H1 (cell line): Measurements from ENCODE around the gene TTLL5. TPM values are rescaled to one million over a fixed set of nuclear protein-coding genes. Genes with fewer than 3 reads are reported as not detected.

Source experiments
- CTCF ChIA-PET: fragments of 300-600 bp; sonication (Branson Sonifier 250); formaldehyde crosslinking; loops from one replicate; lab custom pipeline; 2021; ENCODE audit not compliant: partially characterized antibody; lab: Charles Lee
- POLR2A ChIA-PET: fragments of 300-600 bp; sonication (Branson Sonifier 250); formaldehyde crosslinking; loops from one replicate; lab custom pipeline; 2021; ENCODE audit warnings: inconsistent platforms; ENCODE audit not compliant: partially characterized antibody; lab: Charles Lee
- DNase-seq, 2 experiments: peaks; one replicate each; pipeline versions ENCODE4 v3.0.0 to v3.0.0-alpha.2; 2010 to 2022; ENCODE audit warnings: low spot score in 2 of 2, low read depth in 1 of 2, mixed read lengths in 1 of 2
- FAIRE-seq: peaks from 2 replicates; lab custom pipeline; 2011; peaks lifted over from hg19 to GRCh38; lab: Jason Lieb, UNC
- H2AFZ ChIP-seq: 2 replicates; pipeline ENCODE4 v1.8.1; 2012; ENCODE audit warnings: low read length, inconsistent platforms
- H2AK5ac ChIP-seq: 2 replicates; pipeline ENCODE4 v1.6.1; 2013; ENCODE audit warnings: low read depth, low read length
- H2BK120ac ChIP-seq: replicated peaks from 2 replicates; pipeline ENCODE3; 2013; ENCODE audit warnings: low read depth, low read length, inconsistent platforms
- H2BK12ac ChIP-seq: 2 replicates; pipeline ENCODE4 v1.6.1; 2013; ENCODE audit warnings: low read depth, low read length
- H2BK15ac ChIP-seq: 2 replicates; pipeline ENCODE4 v1.6.1; 2013; ENCODE audit warnings: low read length
- H2BK20ac ChIP-seq: 2 replicates; pipeline ENCODE4 v1.6.1; 2013; ENCODE audit warnings: low read length
- H2BK5ac ChIP-seq: 2 replicates; pipeline ENCODE4 v1.6.1; 2013; ENCODE audit warnings: low read depth, low read length
- H3K14ac ChIP-seq: 2 replicates; pipeline ENCODE4 v1.6.1; 2013; ENCODE audit warnings: inconsistent platforms; ENCODE audit not compliant: insufficient read length
- H3K18ac ChIP-seq: 2 replicates; pipeline ENCODE4 v1.6.1; 2013; ENCODE audit warnings: low read length; ENCODE audit errors: extremely low read depth
- H3K23ac ChIP-seq: 2 replicates; pipeline ENCODE4 v1.6.1; 2013; ENCODE audit warnings: inconsistent platforms; ENCODE audit not compliant: insufficient read length
- H3K23me2 ChIP-seq: 2 replicates; pipeline ENCODE4 v1.6.1; 2013; ENCODE audit warnings: low read depth, low read length
- H3K27ac ChIP-seq: 2 replicates; pipeline ENCODE4 v1.6.1; 2011; ENCODE audit warnings: low read depth, low read length, inconsistent platforms
- H3K27me3 ChIP-seq, 4 experiments: replicated peaks in 1 of 4; 1 replicate in 1 of 4; 2 replicates in 3 of 4; pipeline versions ENCODE4 v1.6.1 to v1.8.1; 2011 to 2013; ENCODE audit warnings: low read length in 3 of 4, mild to moderate bottlenecking in 3 of 4, inconsistent platforms in 2 of 4, mixed read lengths in 2 of 4, moderate library complexity in 1 of 4; ENCODE audit not compliant: control insufficient read depth in 3 of 4, insufficient read depth in 3 of 4; ENCODE audit errors: extremely low read depth in 1 of 4
- H3K36me3 ChIP-seq, 4 experiments: 2 replicates each; pipeline versions ENCODE4 v1.6.1 to v1.8.1; 2011 to 2013; ENCODE audit warnings: mild to moderate bottlenecking in 4 of 4, low read length in 3 of 4, moderate library complexity in 2 of 4, control low read depth in 1 of 4, inconsistent platforms in 1 of 4; ENCODE audit not compliant: insufficient read depth in 4 of 4, control insufficient read depth in 2 of 4
- H3K4ac ChIP-seq: replicated peaks from 2 replicates; pipeline ENCODE3; 2013; ENCODE audit warnings: low read length, low read depth, mixed read lengths, inconsistent platforms; ENCODE audit not compliant: insufficient read length
- H3K4me1 ChIP-seq, 4 experiments: replicated peaks in 1 of 4; 1 replicate in 1 of 4; 2 replicates in 3 of 4; pipeline versions ENCODE4 v1.6.1 to v1.8.1; 2011 to 2013; ENCODE audit warnings: low read length in 3 of 4, inconsistent platforms in 2 of 4, mixed read lengths in 1 of 4; ENCODE audit not compliant: insufficient read depth in 4 of 4, control insufficient read depth in 3 of 4
- H3K4me2 ChIP-seq, 2 experiments: 2 replicates each; pipeline versions ENCODE4 v1.6.1 to v1.8.1; 2011 to 2013; ENCODE audit warnings: low read depth in 2 of 2, low read length in 2 of 2, control low read depth in 1 of 2, inconsistent platforms in 1 of 2, mild to moderate bottlenecking in 1 of 2; ENCODE audit not compliant: insufficient read depth in 1 of 2
- H3K4me3 ChIP-seq, 4 experiments: fragments of 200-600, 300-600 bp in 1 of 4; sonication (generic), shearing (Covaris generic), sonication (Bioruptor Twin) in 1 of 4; 2 replicates each; pipeline versions ENCODE4 v1.5.1 to v1.8.1; 2011 to 2016; ENCODE audit warnings: low read length in 4 of 4, low read depth in 3 of 4, control low read depth in 2 of 4, inconsistent platforms in 2 of 4, mild to moderate bottlenecking in 2 of 4, mixed read lengths in 1 of 4, moderate library complexity in 1 of 4; ENCODE audit not compliant: insufficient read depth in 2 of 4; ENCODE audit errors: extremely low read depth in 1 of 4
- H3K56ac ChIP-seq: replicated peaks from 2 replicates; pipeline ENCODE3; 2013; ENCODE audit warnings: low read depth, mild to moderate bottlenecking, mixed read lengths, low read length, inconsistent platforms; ENCODE audit not compliant: insufficient read length
- H3K79me1 ChIP-seq: 2 replicates; pipeline ENCODE4 v1.6.1; 2013; ENCODE audit warnings: low read depth, low read length, control low read depth
- H3K79me2 ChIP-seq, 2 experiments: 2 replicates each; pipeline versions ENCODE4 v1.6.1 to v1.8.1; 2012 to 2013; ENCODE audit warnings: low read length in 2 of 2, mild to moderate bottlenecking in 2 of 2, inconsistent platforms in 1 of 2; ENCODE audit not compliant: insufficient read depth in 2 of 2, control insufficient read depth in 1 of 2
- H3K9ac ChIP-seq, 4 experiments: replicated peaks in 1 of 4; 1 replicate in 1 of 4; 2 replicates in 3 of 4; pipeline versions ENCODE4 v1.6.1 to v1.8.1; 2011 to 2013; ENCODE audit warnings: low read depth in 3 of 4, low read length in 3 of 4, control low read depth in 2 of 4, mild to moderate bottlenecking in 2 of 4, moderate library complexity in 2 of 4, inconsistent platforms in 1 of 4; ENCODE audit errors: extremely low read depth in 1 of 4
- H3K9me3 ChIP-seq, 2 experiments: 2 replicates each; pipeline versions ENCODE4 v1.6.1 to v1.8.1; 2012 to 2013; ENCODE audit warnings: mild to moderate bottlenecking in 2 of 2, moderate library complexity in 2 of 2, control low read depth in 1 of 2, inconsistent platforms in 1 of 2, low read depth in 1 of 2, low read length in 1 of 2, mixed read lengths in 1 of 2; ENCODE audit not compliant: insufficient read depth in 2 of 2
- H4K20me1 ChIP-seq, 2 experiments: replicated peaks in 1 of 2; 2 replicates each; pipeline versions ENCODE3 to v1.8.1; 2011 to 2013; ENCODE audit warnings: inconsistent platforms in 2 of 2, low read length in 2 of 2, mild to moderate bottlenecking in 1 of 2; ENCODE audit not compliant: insufficient read depth in 2 of 2, control insufficient read depth in 1 of 2
- H4K5ac ChIP-seq: 2 replicates; pipeline ENCODE4 v1.6.1; 2013; ENCODE audit warnings: low read length, low read depth, mixed read lengths, inconsistent platforms; ENCODE audit not compliant: insufficient read length
- H4K8ac ChIP-seq: 2 replicates; pipeline ENCODE4 v1.8.0; 2013; ENCODE audit warnings: mild to moderate bottlenecking, moderate library complexity, low read length, inconsistent platforms; ENCODE audit not compliant: insufficient read depth; ENCODE audit errors: extremely low read depth
- H4K91ac ChIP-seq: replicated peaks from 2 replicates; pipeline ENCODE3; 2013; ENCODE audit warnings: low read length, mixed read lengths, inconsistent platforms; ENCODE audit not compliant: insufficient read length
- BCL11A ChIP-seq, 2 experiments: IDR thresholded peaks; one replicate each; pipeline ENCODE4 v1.6.1; 2011; ENCODE audit warnings: low read depth in 2 of 2, low read length in 2 of 2, mild to moderate bottlenecking in 2 of 2
- BRCA1 ChIP-seq: IDR thresholded peaks from 2 replicates; pipeline ENCODE4 v1.6.1; 2012; ENCODE audit warnings: low read depth, low read length, improper control_type of control experiment
- CTBP2 ChIP-seq: IDR thresholded peaks from 2 replicates; pipeline ENCODE4 v1.7.0; 2011; ENCODE audit warnings: borderline replicate concordance, mild to moderate bottlenecking, moderate library complexity, mixed read lengths, low read length; ENCODE audit not compliant: insufficient read depth, insufficient read length
- EGR1 ChIP-seq: IDR thresholded peaks from 2 replicates; pipeline ENCODE4 v1.6.1; 2011; ENCODE audit warnings: low read depth, low read length, borderline replicate concordance
- JUND ChIP-seq: IDR thresholded peaks from 2 replicates; pipeline ENCODE4 v1.6.1; 2011; ENCODE audit warnings: mild to moderate bottlenecking, improper control_type of control experiment, low read length
- KDM1A ChIP-seq: fragments of 200-600, 300-600 bp; sonication (generic); IDR thresholded peaks from 2 replicates; pipeline ENCODE4 v1.7.1; 2016; ENCODE audit warnings: mild to moderate bottlenecking, low read length, borderline replicate concordance
- KDM4A ChIP-seq: IDR thresholded peaks from one replicate; pipeline ENCODE4 v1.7.1; 2012; ENCODE audit warnings: low read depth, mild to moderate bottlenecking, moderate library complexity, low read length, inconsistent platforms; ENCODE audit not compliant: severe bottlenecking
- NRF1 ChIP-seq: IDR thresholded peaks from 2 replicates; pipeline ENCODE4 v1.6.1; 2011; ENCODE audit warnings: mild to moderate bottlenecking, low read depth, low read length, improper control_type of control experiment
- RAD21 ChIP-seq, 2 experiments: IDR thresholded peaks in 1 of 2; conservative IDR thresholded peaks in 1 of 2; 2 replicates each; pipeline ENCODE4 v1.6.1; 2011; ENCODE audit warnings: low read depth in 2 of 2, low read length in 2 of 2, improper control_type of control experiment in 1 of 2, inconsistent platforms in 1 of 2, mild to moderate bottlenecking in 1 of 2, moderate library complexity in 1 of 2
- RBBP5 ChIP-seq: IDR thresholded peaks from 2 replicates; pipeline ENCODE4 v1.7.1; 2012; ENCODE audit warnings: low read depth, mild to moderate bottlenecking, inconsistent platforms, low read length, moderate library complexity, borderline replicate concordance
- SIRT6 ChIP-seq: IDR thresholded peaks from one replicate; pipeline ENCODE4 v1.7.1; 2012; ENCODE audit warnings: low read length, inconsistent platforms
- SP2 ChIP-seq: IDR thresholded peaks from 2 replicates; pipeline ENCODE4 v1.6.1; 2012; ENCODE audit warnings: mild to moderate bottlenecking, low read length, inconsistent platforms
- SUZ12 ChIP-seq: fragments of 200-600 bp; sonication (generic); IDR thresholded peaks from 2 replicates; pipeline ENCODE4 v1.6.1; 2012; ENCODE audit warnings: mild to moderate bottlenecking, inconsistent platforms, low read length, moderate library complexity, mixed read lengths
- TBP ChIP-seq: IDR thresholded peaks from 2 replicates; pipeline ENCODE4 v1.6.1; 2011; ENCODE audit warnings: low read depth, low read length, improper control_type of control experiment
- TCF12 ChIP-seq: IDR thresholded peaks from 2 replicates; pipeline ENCODE4 v1.6.1; 2011; ENCODE audit warnings: low read depth, mild to moderate bottlenecking, low read length
- WGBS, 2 experiments: shearing (Covaris generic) in 1 of 2; methylation state at CpG; one replicate each; pipeline versions ENCODE4 v1.1.6 to v1.1.7; 2013 to 2015; ENCODE audit warnings: low lambda C conversion rate in 2 of 2, mixed read lengths in 2 of 2, inconsistent platforms in 1 of 2, low coverage in 1 of 2, missing lambda C conversion rate in 1 of 2; ENCODE audit not compliant: insufficient replicate concordance in 2 of 2, insufficient coverage in 1 of 2, insufficient read length in 1 of 2; ENCODE audit errors: extremely low coverage in 1 of 2, missing lambda C conversion rate in 1 of 2; 5-methylcytosine and 5-hydroxymethylcytosine counted together
- polyA plus RNA-seq, 7 experiments: library from polyadenylated mRNA; depleted of rRNA in 3 of 7; stranded (reverse) in 5 of 7; unstranded in 2 of 7; fragments of >200 nt in 5 of 7; fragments of 200-250 nt in 2 of 7; gene quantifications; 1 replicate in 5 of 7; 2 replicates in 1 of 7; 4 replicates in 1 of 7; pipeline versions ENCODE4 v1.2.1 to v1.2.3, GENCODE V29; 2011 to 2013; ENCODE audit warnings: missing spikeins in 2 of 7, mixed read lengths in 2 of 7
- total RNA-seq: library from RNA; stranded (reverse); fragmentation: NEBNext Ultra II Directional; extraction: Animal tissue kit (Norgen Biotek cat#: 25700); gene quantifications from 2 replicates; pipeline ENCODE4 v1.2.1, GENCODE V29; 2021

Gene TTLL5
- total and polyA plus RNA-seq, 2 of the 8 experiments (the other 6 are each of a cell fraction or from before 2014, with no cell fraction given): 16.1 to 45.9 TPM

DNA sequence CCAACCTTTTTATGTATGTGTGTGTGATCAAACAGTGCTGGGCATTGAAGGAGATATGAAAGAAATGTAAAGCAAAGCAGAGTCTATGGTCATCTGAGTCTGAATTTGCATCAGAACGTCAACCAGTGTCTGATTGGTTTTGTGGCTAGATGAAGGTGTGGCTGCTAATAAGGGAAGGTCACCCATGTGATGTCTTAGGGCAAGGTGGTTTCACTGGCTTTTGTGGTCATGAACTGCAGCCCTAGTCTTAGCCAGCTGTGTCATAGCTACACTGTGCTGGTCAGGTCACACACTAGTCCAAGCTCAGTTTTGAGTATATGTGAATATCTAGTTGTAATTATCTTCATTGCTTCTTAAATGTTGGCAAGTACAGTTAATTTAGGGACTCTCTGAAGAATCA is 214.9 kb downstream of the TTLL5 start:
- Histone ChIP-seq H4K20me1 (no peaks in the 10 kb centered on the region), H3K27ac (no peak overlapping the region)
- TF ChIP-seq BRCA1: no peak
- TF ChIP-seq RAD21 (IDR thresholded peaks at IDR 0.05 in 1 of 2, conservative IDR thresholded peaks at IDR 0.05 in 1 of 2; ENCODE audit: low read depth in 2 of 2, low read length in 2 of 2): no peak
- TF ChIP-seq RBBP5: no peak
- TF ChIP-seq KDM1A: no peak
- TF ChIP-seq BCL11A (IDR thresholded peaks at IDR 0.05; ENCODE audit: low read depth in 2 of 2, low read length in 2 of 2): no peak
- no peak for TF ChIP-seq TCF12
- no peak for TF ChIP-seq NRF1
- no peak for TF ChIP-seq SUZ12
- no peak for TF ChIP-seq SIRT6
- TF ChIP-seq EGR1: no peak
- TF ChIP-seq KDM4A: no peak
- TF ChIP-seq CTBP2: no peak
- TF ChIP-seq JUND: no peak
- no peak for TF ChIP-seq SP2
- TF ChIP-seq TBP: no peak

More for the DNA sequence above, 214.9 kb downstream of the TTLL5 start:
- Histone ChIP-seq H3K79me2 (no peaks in the 10 kb centered on the region), H3K23me2 (no peaks in the 10 kb centered on the region), H3K36me3 (peaks cover 0 to 3% (median 0%) of the 10 kb centered on the region in 4 experiments; a peak in 3 of 8 replicates), H2BK12ac (no peak overlapping the region), H4K8ac (no peak overlapping the region), H3K14ac (no peak overlapping the region), H2BK5ac (no peak overlapping the region), H2BK120ac (no peak overlapping the region), H2BK15ac (no peak overlapping the region), H3K56ac (no peak overlapping the region), H3K18ac (no peak overlapping the region), H3K23ac (no peak overlapping the region), H3K4me3 (no peak overlapping the region), H3K4ac (no peak overlapping the region), H3K27me3 (no peaks in the 10 kb centered on the region), H2AFZ (no peak overlapping the region), H4K5ac (no peak overlapping the region), H2BK20ac (no peak overlapping the region), H2AK5ac (no peak overlapping the region), H3K4me2 (no peak overlapping the region), H3K9me3 (no peaks in the 10 kb centered on the region), H3K4me1 (no peaks in the 10 kb centered on the region), H3K79me1 (no peaks in the 10 kb centered on the region), H3K9ac (no peak overlapping the region), H4K91ac (no peak overlapping the region)
- DNase-seq: no peak
- WGBS, 2 experiments: 90% methylated on average over 1 of the region's 1 CpG; no CpG with 5 or more reads in 1 of the 2 experiments
- ChIA-PET POLR2A (interaction anchor here (1.2 kb wide), 1 partner anchor 8 kb away, joined by 3 read pairs; no protein-coding TSS in a partner anchor), CTCF (interaction anchor here (1.9 to 2.4 kb wide), 2 partner anchors 73 to 82 kb away, joined by 6 to 7 read pairs; no protein-coding TSS in a partner anchor)
- FAIRE-seq: no peak
